ENCODE measurements around the gene FHIT. TPM values are rescaled to one million over a fixed set of nuclear protein-coding genes. Genes with fewer than 3 reads are reported as not detected.

FHIT gene
- total and polyA plus RNA-seq, 4 donors, result 2.1 to 14.7 (median 6.6) TPM

GRCh38 chr3:60217156-60217911, 1033.9 kb downstream of the FHIT start:
- H3K27ac ChIP-seq (ENCODE audit: low read depth in 1 of 2, low read length in 2 of 2), result no peak overlapping the region
- 92% methylated on average over 3 of the region's 3 CpGs for WGBS
- H3K36me3 ChIP-seq (ENCODE audit: control insufficient read depth in 4 of 4, insufficient read depth in 3 of 4, low read depth in 1 of 4, low read length in 3 of 4), result no peaks in the 10 kb centered on the region
- H3K4me3 ChIP-seq (ENCODE audit: low read depth in 1 of 3, low read length in 3 of 3), result no peak overlapping the region
- no peaks in the 10 kb centered on the region for H3K4me1 ChIP-seq (ENCODE audit: control insufficient read depth in 4 of 4, insufficient read depth in 4 of 4, low read length in 3 of 4)
- TF ChIP-seq, protein P1, sequence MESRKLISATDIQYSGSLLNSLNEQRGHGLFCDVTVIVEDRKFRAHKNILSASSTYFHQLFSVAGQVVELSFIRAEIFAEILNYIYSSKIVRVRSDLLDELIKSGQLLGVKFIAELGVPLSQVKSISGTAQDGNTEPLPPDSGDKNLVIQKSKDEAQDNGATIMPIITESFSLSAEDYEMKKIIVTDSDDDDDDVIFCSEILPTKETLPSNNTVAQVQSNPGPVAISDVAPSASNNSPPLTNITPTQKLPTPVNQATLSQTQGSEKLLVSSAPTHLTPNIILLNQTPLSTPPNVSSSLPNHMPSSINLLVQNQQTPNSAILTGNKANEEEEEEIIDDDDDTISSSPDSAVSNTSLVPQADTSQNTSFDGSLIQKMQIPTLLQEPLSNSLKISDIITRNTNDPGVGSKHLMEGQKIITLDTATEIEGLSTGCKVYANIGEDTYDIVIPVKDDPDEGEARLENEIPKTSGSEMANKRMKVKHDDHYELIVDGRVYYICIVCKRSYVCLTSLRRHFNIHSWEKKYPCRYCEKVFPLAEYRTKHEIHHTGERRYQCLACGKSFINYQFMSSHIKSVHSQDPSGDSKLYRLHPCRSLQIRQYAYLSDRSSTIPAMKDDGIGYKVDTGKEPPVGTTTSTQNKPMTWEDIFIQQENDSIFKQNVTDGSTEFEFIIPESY (IDR thresholded peaks at IDR 0.05), result no peak
- TF ChIP-seq RXRA (IDR thresholded peaks at IDR 0.05), result no peak
- TF ChIP-seq CTCF (IDR thresholded peaks at IDR 0.05; ENCODE audit: low read depth, low read length, missing input control), result no peak
- TF ChIP-seq EGR1 (IDR thresholded peaks at IDR 0.05; ENCODE audit: low read depth in 2 of 2), result no peak
- TF ChIP-seq GABPA (IDR thresholded peaks at IDR 0.05 in 1 of 2, conservative IDR thresholded peaks at IDR 0.05 in 1 of 2), result no peak
- no peak for TF ChIP-seq FOXA2 (IDR thresholded peaks at IDR 0.05)
- H3K27me3 ChIP-seq (ENCODE audit: control insufficient read depth in 4 of 4, insufficient read depth in 4 of 4, low read length in 3 of 4), result no peaks in the 10 kb centered on the region
- H3K9me3 ChIP-seq (ENCODE audit: control insufficient read depth in 4 of 4, low read length in 3 of 4), result no peaks in the 10 kb centered on the region
- no peak overlapping the region for H3K9ac ChIP-seq (ENCODE audit: low read depth in 1 of 2, low read length in 2 of 2)
- no peak for DNase-seq (ENCODE audit: low spot score)

GRCh38 chr3:60216462-60217075, 1034.7 kb downstream of the FHIT start:
- TF ChIP-seq, protein P1 (IDR thresholded peaks at IDR 0.05), result no peak
- TF ChIP-seq EGR1 (IDR thresholded peaks at IDR 0.05; ENCODE audit: low read depth in 2 of 2) (no peak), REST (IDR thresholded peaks at IDR 0.05) (no peak), YY1 (IDR thresholded peaks at IDR 0.05) (no peak), SP1 (IDR thresholded peaks at IDR 0.05) (no peak), RAD21 (IDR thresholded peaks at IDR 0.05) (no peak), NR2F2 (IDR thresholded peaks at IDR 0.05) (no peak)
- H3K36me3 ChIP-seq (ENCODE audit: control insufficient read depth in 4 of 4, insufficient read depth in 3 of 4, low read depth in 1 of 4, low read length in 3 of 4), result no peaks in the 10 kb centered on the region

More at GRCh38 chr3:60216462-60217075, 1034.7 kb downstream of the FHIT start:
- H3K27ac ChIP-seq (ENCODE audit: low read depth in 1 of 2, low read length in 2 of 2), result no peak overlapping the region
- no peak overlapping the region for H3K4me3 ChIP-seq (ENCODE audit: low read depth in 1 of 3, low read length in 3 of 3)
- no peak for DNase-seq (ENCODE audit: low spot score)
- H3K4me1 ChIP-seq (ENCODE audit: control insufficient read depth in 4 of 4, insufficient read depth in 4 of 4, low read length in 3 of 4), result no peaks in the 10 kb centered on the region
- no peak overlapping the region for H3K9ac ChIP-seq (ENCODE audit: low read depth in 1 of 2, low read length in 2 of 2)
- WGBS, result 91% methylated on average over 2 of the region's 2 CpGs
- H3K9me3 ChIP-seq (ENCODE audit: control insufficient read depth in 4 of 4, low read length in 3 of 4), result no peaks in the 10 kb centered on the region
- no peaks in the 10 kb centered on the region for H3K27me3 ChIP-seq (ENCODE audit: control insufficient read depth in 4 of 4, insufficient read depth in 4 of 4, low read length in 3 of 4)

Data from liver (tissue), 9 donors.